ENCODE results near the gene DCAF15.

DNA sequence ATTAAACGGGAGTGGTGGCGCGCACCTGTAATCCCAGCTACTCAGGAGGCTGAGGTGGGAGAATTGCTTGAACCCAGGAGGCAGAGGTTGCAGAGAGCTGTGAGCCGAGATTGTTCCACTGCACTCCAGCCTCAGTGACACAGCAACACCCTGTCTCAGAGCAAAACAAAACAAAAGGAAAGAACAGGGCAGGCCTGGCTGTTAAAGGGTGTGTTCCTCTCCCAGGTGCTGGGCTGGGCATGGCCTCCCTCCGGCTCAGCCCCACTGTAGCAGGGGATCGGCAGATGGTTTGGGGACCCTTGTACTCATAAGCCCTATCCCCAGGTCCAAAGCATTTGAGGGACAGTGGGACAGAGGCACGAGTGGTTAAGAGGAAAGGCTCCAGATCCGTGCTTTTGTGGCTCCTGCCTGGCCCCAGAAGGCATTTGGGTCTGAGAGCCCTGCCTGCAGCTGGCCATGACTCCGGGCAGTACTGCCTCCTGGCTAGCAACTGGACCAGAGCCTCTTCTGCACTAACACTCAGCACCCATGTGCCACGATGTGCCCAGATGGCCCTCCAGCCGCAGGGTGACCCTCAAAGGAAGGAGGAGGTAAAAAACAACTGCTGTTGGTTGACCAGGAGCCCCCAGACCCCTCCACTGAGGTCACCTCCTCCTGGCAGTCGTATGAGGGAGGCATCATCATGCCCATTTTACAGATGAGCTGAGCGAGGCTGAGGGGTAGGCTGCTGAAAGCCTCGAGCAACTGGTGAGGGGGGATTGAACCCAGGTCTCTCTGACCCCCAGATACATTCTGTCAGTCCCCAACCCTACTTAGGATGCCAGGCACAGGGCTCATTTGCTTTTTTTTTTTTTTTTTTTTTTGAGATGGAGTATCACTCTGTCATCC lies 43.8 kb downstream of the DCAF15 start:
- TF ChIP-seq EP300 (IDR thresholded peaks at IDR 0.05; ENCODE audit: borderline replicate concordance in 1 of 2, low read depth in 1 of 2, low read length in 1 of 2), result no peak
- TF ChIP-seq, protein P1, sequence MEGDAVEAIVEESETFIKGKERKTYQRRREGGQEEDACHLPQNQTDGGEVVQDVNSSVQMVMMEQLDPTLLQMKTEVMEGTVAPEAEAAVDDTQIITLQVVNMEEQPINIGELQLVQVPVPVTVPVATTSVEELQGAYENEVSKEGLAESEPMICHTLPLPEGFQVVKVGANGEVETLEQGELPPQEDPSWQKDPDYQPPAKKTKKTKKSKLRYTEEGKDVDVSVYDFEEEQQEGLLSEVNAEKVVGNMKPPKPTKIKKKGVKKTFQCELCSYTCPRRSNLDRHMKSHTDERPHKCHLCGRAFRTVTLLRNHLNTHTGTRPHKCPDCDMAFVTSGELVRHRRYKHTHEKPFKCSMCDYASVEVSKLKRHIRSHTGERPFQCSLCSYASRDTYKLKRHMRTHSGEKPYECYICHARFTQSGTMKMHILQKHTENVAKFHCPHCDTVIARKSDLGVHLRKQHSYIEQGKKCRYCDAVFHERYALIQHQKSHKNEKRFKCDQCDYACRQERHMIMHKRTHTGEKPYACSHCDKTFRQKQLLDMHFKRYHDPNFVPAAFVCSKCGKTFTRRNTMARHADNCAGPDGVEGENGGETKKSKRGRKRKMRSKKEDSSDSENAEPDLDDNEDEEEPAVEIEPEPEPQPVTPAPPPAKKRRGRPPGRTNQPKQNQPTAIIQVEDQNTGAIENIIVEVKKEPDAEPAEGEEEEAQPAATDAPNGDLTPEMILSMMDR (IDR thresholded peaks at IDR 0.05), result no peak
- no peak for TF ChIP-seq RFX5 (IDR thresholded peaks at IDR 0.05; ENCODE audit: low read length)
- TF ChIP-seq POLR2AphosphoS5 (IDR thresholded peaks at IDR 0.05; ENCODE audit: low read depth, low read length), result no peak
- TF ChIP-seq SIN3A (IDR thresholded peaks at IDR 0.05; ENCODE audit: borderline replicate concordance, low read depth, low read length), result no peak
- no peak for TF ChIP-seq NRF1 (IDR thresholded peaks at IDR 0.05; ENCODE audit: low read depth, low read length)

Data from SK-N-SH (cell line).